ENCODE results near the gene TMEM154. TPM values are rescaled to one million over a fixed set of nuclear protein-coding genes. Genes with fewer than 3 reads are reported as not detected.

TMEM154 gene
- total RNA-seq, 1 donor from 2014 or later, result 1.9 TPM

DNA sequence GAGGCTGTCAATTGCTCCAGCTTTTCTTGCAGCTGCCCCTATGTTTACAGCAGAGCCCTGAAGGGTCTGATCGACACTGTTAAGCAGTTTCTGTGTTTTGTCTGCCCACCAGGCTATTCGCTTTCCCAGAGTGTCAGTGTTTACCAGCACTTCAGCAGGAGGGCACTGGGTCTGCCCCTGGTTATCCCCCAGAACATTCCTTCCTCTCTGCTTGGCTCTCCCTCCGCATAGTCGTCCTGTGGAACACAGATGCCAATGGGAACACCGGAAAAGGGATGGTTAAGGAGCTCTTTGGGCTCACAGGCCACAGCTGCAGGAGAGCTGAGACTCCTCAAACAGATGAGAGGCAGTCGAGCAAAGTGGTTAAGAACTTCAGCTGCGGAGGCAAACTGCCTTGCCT is 72.6 kb downstream of the TMEM154 start:
- no peak for ATAC-seq (ENCODE audit: poor library complexity)
- intact Hi-C loops (cut with DNase I), result no loop called here
- DNase-seq, result no peak

DNA sequence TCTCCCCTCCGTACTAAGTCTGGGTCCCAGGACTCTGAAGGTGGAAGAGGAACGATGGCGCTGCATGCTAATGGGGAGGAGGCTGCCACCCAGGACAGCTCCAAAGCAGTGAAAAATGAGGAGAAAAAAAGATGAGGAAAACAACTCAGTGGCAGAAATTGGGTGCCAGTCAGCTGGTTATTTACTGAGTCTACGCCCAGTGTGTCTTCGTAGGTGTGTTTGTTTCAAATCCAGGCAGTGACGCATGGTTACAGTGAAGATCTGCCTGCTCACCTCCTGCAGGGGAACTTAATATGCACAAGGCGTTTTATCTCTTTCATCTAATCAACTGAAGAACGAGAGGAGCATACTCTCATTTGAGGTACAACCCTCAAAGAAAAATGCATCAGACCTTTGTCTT is 73.0 kb downstream of the TMEM154 start:
- DNase-seq, result no peak
- ATAC-seq (ENCODE audit: poor library complexity), result no peak
- intact Hi-C loops (cut with DNase I), result no loop called here

DNA sequence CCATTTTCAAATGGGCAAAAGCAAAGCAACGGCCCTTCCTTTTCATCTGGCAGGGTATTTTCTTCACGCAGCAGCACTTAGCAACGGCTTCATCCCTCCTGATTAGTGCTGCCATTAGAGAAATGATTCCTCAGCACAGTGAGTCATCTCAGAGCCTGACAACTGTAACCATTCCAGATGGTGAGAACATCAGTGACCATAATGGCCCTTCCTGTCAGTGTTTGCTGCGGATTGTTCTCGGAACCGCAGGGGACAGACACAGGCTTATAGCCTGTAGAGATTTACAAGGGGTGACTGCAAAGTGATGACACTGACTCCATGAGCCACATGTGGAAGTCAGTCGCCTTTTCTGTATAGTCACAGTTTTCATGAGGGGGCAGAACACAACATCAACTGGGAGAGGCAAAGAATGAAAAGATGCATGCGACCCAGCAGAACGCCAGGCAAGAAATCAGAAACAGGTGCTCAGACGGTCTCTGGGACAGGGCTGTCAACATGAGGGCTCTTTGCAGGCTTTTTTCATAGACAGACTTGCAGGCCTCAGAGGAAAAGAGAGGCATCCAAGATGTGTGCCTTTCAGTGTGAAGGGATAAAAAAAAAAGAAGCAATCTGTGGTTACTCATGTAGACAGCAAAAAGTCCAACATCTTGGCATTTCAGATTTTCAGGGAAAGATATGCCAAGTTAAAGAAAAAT is 74.0 kb downstream of the TMEM154 start:
- DNase-seq (no peak), ATAC-seq (ENCODE audit: poor library complexity) (peak; percentile 61)
- intact Hi-C loops (cut with DNase I), result no loop called here

- intact Hi-C loops (cut with DNase I), result no loop called here
- ATAC-seq (ENCODE audit: poor library complexity) (no peak), DNase-seq (no peak)
Observed at GRCh38 chr4:152605031-152605430, 74.8 kb downstream of the TMEM154 start.

- ATAC-seq (ENCODE audit: poor library complexity), result no peak
- intact Hi-C loops (cut with DNase I), result no loop called here
- no peak for DNase-seq
Observed at GRCh38 chr4:152601156-152601555, 78.6 kb downstream of the TMEM154 start.

DNA sequence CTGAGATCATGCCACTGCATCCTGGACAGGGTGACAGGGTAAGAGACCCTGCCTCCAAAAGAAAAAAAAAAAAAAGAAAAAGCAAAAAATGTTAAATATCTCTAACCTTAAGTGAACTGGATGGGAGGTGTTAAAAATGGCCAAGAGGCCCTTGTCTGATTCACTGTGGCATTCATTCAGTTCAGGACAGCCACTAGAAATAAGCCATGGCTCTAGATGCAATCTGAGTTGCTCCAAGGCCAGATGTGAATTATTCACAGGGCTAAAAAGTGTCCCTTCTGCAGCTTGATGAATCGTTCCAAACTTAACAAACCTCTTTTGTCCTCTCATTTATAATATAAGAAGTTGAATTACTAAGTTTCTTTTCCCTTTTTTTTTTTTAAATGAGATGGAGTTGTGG is 80.2 kb downstream of the TMEM154 start:
- intact Hi-C loops (cut with DNase I), result no loop called here
- DNase-seq, result no peak
- no peak for ATAC-seq (ENCODE audit: poor library complexity)

GRCh38 chr4:152599095-152599494 is 80.7 kb downstream of the TMEM154 start:
- DNase-seq (no peak), ATAC-seq (ENCODE audit: poor library complexity) (no peak)
- intact Hi-C loops (cut with DNase I), result no loop called here

DNA sequence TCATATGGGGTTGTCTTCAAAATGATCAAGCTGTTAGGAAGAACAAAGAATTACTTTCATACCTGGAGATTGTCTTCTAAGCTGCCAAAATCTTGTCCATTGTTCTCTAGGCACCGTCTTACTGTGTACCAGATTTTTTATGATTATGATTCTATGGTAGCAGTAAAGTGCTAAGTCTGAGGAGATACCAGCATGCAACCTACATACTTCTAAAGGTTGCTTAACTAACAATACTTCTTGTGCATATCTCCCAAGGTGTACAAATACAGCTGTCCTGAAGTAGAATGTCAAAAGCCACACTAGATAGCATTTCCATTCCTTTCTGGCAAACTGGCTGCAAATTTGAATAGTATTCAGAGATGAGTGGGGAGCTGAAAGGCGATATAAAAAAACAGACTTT is 81.3 kb downstream of the TMEM154 start:
- intact Hi-C loops (cut with DNase I), result no loop called here
- no peak for ATAC-seq (ENCODE audit: poor library complexity)
- DNase-seq, result no peak

DNA sequence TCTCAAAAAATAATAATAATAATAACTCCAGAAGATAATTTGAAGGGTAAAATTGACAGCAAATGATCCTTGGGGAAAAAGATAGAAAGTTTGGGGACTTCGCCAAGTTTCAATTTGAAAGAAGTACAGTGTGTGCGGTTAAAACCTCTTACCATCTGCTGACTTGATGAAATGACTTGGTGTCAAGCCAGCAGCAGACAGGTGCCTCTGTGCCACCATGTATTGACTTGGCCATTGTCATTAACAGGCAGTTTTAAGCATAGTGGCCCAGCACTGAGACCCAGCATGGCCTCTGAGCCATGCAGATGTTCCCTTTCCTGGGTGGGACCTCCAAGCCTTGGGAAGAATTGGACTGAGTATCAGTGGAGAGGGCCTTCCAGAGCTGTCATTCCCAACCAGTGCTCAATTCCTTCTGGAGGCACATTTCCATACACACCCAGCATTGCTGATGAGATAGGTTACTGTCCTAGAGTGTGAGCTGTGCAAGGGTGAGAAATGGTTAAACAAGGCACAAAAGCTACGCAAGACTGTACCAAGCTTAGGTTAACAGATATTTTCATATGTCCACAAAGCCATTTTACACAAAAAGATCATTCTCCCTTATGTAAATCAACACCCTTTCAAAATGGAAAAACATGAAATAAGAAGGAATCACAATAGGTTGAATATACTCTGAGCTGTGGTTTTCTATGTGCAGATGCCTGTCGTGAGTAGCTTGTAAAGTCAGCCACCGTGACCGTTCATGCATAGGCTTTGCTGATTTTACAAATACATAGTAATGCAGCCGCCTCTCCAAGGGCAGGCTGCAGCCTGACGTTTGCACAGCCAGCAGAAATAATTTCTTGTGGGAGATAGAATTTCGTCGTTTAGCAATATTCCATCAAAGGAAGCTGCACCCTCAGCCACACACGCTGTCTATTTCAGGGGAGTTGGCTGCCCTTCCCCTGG is 84.5 kb downstream of the TMEM154 start:
- ATAC-seq (ENCODE audit: poor library complexity), result no peak
- intact Hi-C loops (cut with DNase I), result no loop called here
- no peak for DNase-seq

GRCh38 chr4:152594057-152594456 is 85.7 kb downstream of the TMEM154 start:
- ATAC-seq (ENCODE audit: poor library complexity) (no peak), DNase-seq (no peak)
- intact Hi-C loops (cut with DNase I), result no loop called here

DNA sequence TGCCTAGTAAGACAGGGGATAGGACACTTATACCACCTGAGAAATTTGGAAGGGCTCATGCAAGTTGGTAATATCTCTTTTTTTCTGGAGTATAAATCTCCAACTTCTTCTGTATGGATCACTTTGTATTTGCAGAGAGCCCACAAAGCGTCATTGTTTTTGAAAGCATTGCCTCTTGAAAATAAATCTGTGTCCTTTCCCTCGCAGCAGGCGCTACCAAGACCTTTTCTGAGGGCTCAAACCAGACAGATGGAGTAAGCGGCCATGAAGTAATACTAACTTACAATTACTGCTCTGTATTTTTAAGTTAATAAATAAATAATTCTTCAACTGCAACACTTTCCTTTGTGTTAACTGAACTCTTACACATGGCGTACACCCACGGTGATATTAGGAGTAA is 87.9 kb downstream of the TMEM154 start:
- DNase-seq (no peak), ATAC-seq (ENCODE audit: poor library complexity) (no peak)
- intact Hi-C loops (cut with DNase I), result no loop called here

GRCh38 chr4:152591396-152591795 is 88.4 kb downstream of the TMEM154 start:
- DNase-seq (peak; percentile 77), ATAC-seq (ENCODE audit: poor library complexity) (peak; percentile 95)
- intact Hi-C loops (cut with DNase I), result no loop called here

DNA sequence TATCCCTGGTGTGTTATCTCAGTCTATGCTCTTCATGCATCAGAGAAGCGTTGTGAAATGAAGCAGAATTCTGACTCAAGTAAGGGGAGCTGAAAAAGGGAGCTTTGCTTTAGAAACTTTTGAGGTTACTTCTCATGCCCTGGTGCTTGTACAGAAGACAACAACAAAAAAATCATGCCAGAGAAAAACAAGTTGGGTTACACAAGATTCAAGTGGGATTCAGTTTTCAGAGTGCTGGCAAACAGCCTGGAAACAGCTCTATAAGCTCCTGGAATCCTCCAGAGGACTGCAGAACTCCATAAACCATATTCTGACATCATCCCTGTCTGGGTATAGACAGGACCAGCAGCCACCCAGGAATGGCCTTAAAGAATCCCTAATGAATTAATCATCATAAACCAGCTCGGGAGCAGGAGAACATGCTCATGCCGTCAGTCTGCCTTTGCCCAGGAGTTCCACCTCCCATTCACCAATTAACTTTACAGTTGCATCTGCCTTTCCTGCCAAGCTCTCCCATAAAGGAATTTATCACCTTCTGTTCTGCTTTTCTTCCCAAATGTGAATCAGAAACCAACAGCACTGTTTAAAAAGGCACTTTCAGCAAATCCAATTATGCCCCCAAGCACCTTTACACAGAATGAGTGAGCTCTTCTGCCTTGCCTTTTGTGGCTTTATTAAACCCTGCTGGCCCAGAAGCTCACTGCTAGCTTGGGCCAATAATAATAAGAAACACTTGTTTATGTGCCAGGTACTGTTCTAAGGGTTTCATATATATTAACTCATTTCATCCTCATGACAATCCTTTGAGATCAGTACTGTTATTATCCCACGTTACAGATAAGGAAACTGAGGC is 89.4 kb downstream of the TMEM154 start:
- DNase-seq (no peak), ATAC-seq (ENCODE audit: poor library complexity) (no peak)
- intact Hi-C loops (cut with DNase I), result no loop called here

DNA sequence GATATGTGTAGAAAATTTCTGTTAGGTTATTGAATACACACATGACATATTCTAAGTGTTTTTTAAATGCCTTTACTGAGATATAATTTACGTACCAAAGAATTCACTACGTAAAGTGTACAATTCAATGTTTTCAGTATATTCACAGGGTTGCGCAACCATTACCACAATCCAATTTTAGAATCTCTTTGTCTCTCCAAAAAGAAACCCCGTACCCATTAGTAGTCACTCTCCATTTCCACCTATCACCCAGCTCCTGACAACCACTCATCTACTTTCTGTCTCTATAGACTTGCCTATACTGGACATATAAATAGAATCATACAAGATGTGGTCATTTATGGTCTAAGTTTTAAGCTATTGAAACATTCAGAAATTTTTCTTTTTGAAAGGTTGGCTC is 90.9 kb downstream of the TMEM154 start:
- ATAC-seq (ENCODE audit: poor library complexity) (no peak), DNase-seq (no peak)
- intact Hi-C loops (cut with DNase I), result no loop called here

GRCh38 chr4:152587127-152587526 is 92.7 kb downstream of the TMEM154 start:
- ATAC-seq (ENCODE audit: poor library complexity), result no peak
- intact Hi-C loops (cut with DNase I), result no loop called here
- DNase-seq, result no peak

- ATAC-seq (ENCODE audit: poor library complexity) (no peak), DNase-seq (no peak)
- intact Hi-C loops (cut with DNase I), result no loop called here
Observed at GRCh38 chr4:152586668-152587067, 93.1 kb downstream of the TMEM154 start.

- ATAC-seq (ENCODE audit: poor library complexity) (no peak), DNase-seq (no peak)
Observed at GRCh38 chr4:152585023-152585441, 94.8 kb downstream of the TMEM154 start.

GRCh38 chr4:152581536-152582160 is 98.1 kb downstream of the TMEM154 start:
- no peak for DNase-seq
- no peak for ATAC-seq (ENCODE audit: poor library complexity)
- intact Hi-C loops (cut with DNase I), result no loop called here

More at GRCh38 chr4:152585023-152585441, 94.8 kb downstream of the TMEM154 start:
- intact Hi-C loops (cut with DNase I), result no loop called here

DNA sequence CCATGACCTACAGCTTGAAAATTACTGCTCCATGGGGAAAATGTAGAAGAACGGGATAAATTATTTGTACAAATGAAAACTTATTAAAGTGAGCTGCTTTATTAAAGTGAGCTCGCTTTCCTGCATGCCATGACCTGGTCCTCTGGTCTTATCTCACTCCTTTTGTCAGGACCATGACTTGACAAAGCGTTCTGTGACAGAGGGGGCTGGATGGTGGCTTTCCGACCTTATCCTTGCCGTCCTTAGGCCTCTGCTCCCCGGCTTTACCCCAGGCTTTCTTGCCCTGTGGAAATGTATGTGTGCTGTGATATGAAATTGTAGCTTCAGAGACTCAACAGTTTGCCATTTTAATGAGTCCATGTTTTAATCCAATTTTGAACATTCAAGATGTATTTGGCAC is 99.9 kb downstream of the TMEM154 start:
- no peak for DNase-seq
- intact Hi-C loops (cut with DNase I), result no loop called here
- ATAC-seq (ENCODE audit: poor library complexity), result no peak

Data from Right ventricle myocardium superior (tissue), 1 donor.